WTC11 (cell line): ENCODE measurements around the gene PDXK. TPM values are rescaled to one million over a fixed set of nuclear protein-coding genes. Genes with fewer than 3 reads are reported as not detected.

Experiments
- ATAC-seq: fragments of 200-7000 bp; cut with Tn5 transposase; 2 replicates; pipeline ENCODE4 v1.10.0; 2021; ENCODE audit warnings: mild to moderate bottlenecking, moderate library complexity
- CTCF ChIA-PET: fragments of 300-600 bp; sonication (Branson Sonifier 250); formaldehyde crosslinking; loops from one replicate; lab custom pipeline; 2021; ENCODE audit warnings: antibody characterized with exemption; lab: Charles Lee
- POLR2A ChIA-PET: fragments of 350-600 bp; sonication (Branson Sonifier 250); formaldehyde crosslinking; loops from one replicate; lab custom pipeline; 2021; ENCODE audit warnings: antibody characterized with exemption; lab: Charles Lee
- DNase-seq: peaks from one replicate; pipeline ENCODE4 v3.0.0; 2021; ENCODE audit warnings: low spot score
- H3K27ac Mint-ChIP-seq: 2 replicates; pipeline ENCODE4 v1.8.0; 2021; ENCODE audit warnings: mixed read lengths
- H3K27me3 Mint-ChIP-seq: 2 replicates; pipeline ENCODE4 v1.8.0; 2021; ENCODE audit warnings: low read depth, mild to moderate bottlenecking, moderate library complexity, mixed read lengths
- H3K36me3 Mint-ChIP-seq: 2 replicates; pipeline ENCODE4 v1.8.0; 2021; ENCODE audit warnings: mixed read lengths
- H3K4me1 Mint-ChIP-seq: 2 replicates; pipeline ENCODE4 v1.8.0; 2022; ENCODE audit warnings: mixed read lengths
- H3K4me3 Mint-ChIP-seq: 2 replicates; pipeline ENCODE4 v1.8.0; 2021; ENCODE audit warnings: mild to moderate bottlenecking, moderate library complexity, mixed read lengths
- H3K9me3 Mint-ChIP-seq: 2 replicates; pipeline ENCODE4 v1.8.0; 2021; ENCODE audit warnings: mixed read lengths
- ARID4B ChIP-seq: sonication (generic); formaldehyde crosslinking; IDR thresholded peaks from 2 replicates; pipeline ENCODE4 v1.8.0; 2023; ENCODE audit warnings: missing genetic modification reagents, mild to moderate bottlenecking, borderline replicate concordance
- ATF1 ChIP-seq: sonication (generic); formaldehyde crosslinking; IDR thresholded peaks from 2 replicates; pipeline ENCODE4 v1.8.1; 2023; ENCODE audit warnings: mild to moderate bottlenecking, moderate library complexity, missing genetic modification reagents
- ATF3 ChIP-seq: sonication (generic); formaldehyde crosslinking; conservative IDR thresholded peaks from 2 replicates; pipeline ENCODE4 v1.8.1; 2022; ENCODE audit warnings: mild to moderate bottlenecking, missing genetic modification reagents
- CTCF ChIP-seq: fragments of 200-600 bp; IDR thresholded peaks from 2 replicates; pipeline ENCODE4 v1.8.0; 2022; ENCODE audit warnings: antibody characterized with exemption
- ELF4 ChIP-seq: sonication (generic); formaldehyde crosslinking; IDR thresholded peaks from 2 replicates; pipeline ENCODE4 v1.8.1; 2022; ENCODE audit warnings: low read depth, mild to moderate bottlenecking, moderate library complexity, missing genetic modification reagents
- EMX1 ChIP-seq: fragments of 250-450 bp; sonication (Bioruptor Pico); IDR thresholded peaks from 2 replicates; pipeline ENCODE4 v1.8.0; 2021; ENCODE audit warnings: mild to moderate bottlenecking
- FOXJ3 ChIP-seq: sonication (generic); formaldehyde crosslinking; IDR thresholded peaks from 2 replicates; pipeline ENCODE4 v1.9.0; 2021; ENCODE audit warnings: missing genetic modification reagents, mild to moderate bottlenecking, borderline replicate concordance
- GABPB1 ChIP-seq: sonication (generic); formaldehyde crosslinking; IDR thresholded peaks from 2 replicates; pipeline ENCODE4 v1.8.1; 2023; ENCODE audit warnings: mild to moderate bottlenecking, missing genetic modification reagents
- GTF2I ChIP-seq: fragments of 250-450 bp; sonication (Bioruptor Pico); conservative IDR thresholded peaks from 2 replicates; pipeline ENCODE4 v1.4.0; 2021; ENCODE audit warnings: mild to moderate bottlenecking
- IRF2 ChIP-seq: sonication (generic); formaldehyde crosslinking; IDR thresholded peaks from 2 replicates; pipeline ENCODE4 v1.8.0; 2022; ENCODE audit warnings: low read depth, missing genetic modification reagents, borderline replicate concordance
- JUN ChIP-seq: sonication (generic); formaldehyde crosslinking; IDR thresholded peaks from 2 replicates; pipeline ENCODE4 v1.8.0; 2023; ENCODE audit warnings: mild to moderate bottlenecking, missing genetic modification reagents
- ZNF219 ChIP-seq: sonication (generic); formaldehyde crosslinking; IDR thresholded peaks from 2 replicates; pipeline ENCODE4 v1.8.0; 2023; ENCODE audit warnings: missing genetic modification reagents, mild to moderate bottlenecking, borderline replicate concordance
- ZNF396 ChIP-seq: fragments of 250-450 bp; sonication (Bioruptor Pico); IDR thresholded peaks from 2 replicates; pipeline ENCODE4 v1.8.0; 2021; ENCODE audit warnings: mild to moderate bottlenecking, moderate library complexity, borderline replicate concordance
- total RNA-seq: library from RNA; stranded (reverse); gene quantifications from 3 replicates; pipeline ENCODE4 v1.2.3, GENCODE V29; 2021
- TF ChIP-seq, protein P1 (sequence below): fragments of 250-450 bp; sonication (Bioruptor Pico); IDR thresholded peaks from 2 replicates; pipeline ENCODE4 v1.9.0; 2021; ENCODE audit warnings: mild to moderate bottlenecking, borderline replicate concordance
- TF ChIP-seq, protein P2 (sequence below): fragments of 250-450 bp; sonication (Bioruptor Pico); conservative IDR thresholded peaks from 2 replicates; pipeline ENCODE4 v1.9.0; 2021; ENCODE audit warnings: mild to moderate bottlenecking
- TF ChIP-seq, protein P3 (sequence below): sonication (generic); formaldehyde crosslinking; IDR thresholded peaks from 2 replicates; pipeline ENCODE4 v1.8.0; 2022; ENCODE audit warnings: missing genetic modification reagents

Gene PDXK
- total RNA-seq, 1 experiment from 2014 or later = 120 TPM

DNA sequence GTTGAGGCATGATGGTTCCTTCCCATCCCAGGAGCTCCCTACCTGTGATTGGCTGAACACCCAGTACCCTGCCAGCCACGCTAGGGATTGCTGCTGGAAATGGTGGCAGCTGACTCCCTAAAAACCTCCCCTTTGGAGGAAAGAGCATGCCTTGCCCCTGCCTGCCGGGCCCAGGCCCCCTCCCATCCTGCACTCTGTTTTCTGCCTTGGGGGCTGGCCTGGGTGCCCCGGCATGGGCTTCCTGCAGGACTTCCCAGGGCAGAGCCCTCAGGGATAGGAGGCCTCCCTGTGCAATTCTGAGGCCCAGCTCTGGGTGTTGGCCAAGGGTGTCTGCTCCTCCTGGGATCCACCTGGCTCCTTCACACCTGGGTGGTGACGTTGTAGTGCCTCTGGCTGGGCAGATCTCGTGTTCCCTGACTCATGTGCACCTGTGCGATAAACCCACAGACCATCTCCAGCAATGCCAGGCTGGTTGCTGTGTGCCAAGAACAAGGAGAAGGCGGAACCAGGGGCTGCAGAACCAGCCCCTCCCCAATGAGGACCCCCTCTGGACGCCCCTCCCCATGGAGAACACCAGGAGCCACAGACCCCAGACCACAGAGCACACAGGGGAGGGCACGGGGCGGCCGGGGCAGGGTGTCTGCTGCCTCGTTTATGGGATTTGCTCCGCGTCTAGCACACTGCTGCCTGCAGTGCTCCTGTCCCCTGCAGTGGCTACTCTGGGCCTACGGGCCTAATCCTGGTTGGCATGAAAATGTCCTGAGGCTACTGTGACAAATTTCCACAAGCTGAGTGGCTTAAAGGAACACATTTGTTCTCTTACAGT, 43.6 kb downstream of the PDXK start (continued):
- TF ChIP-seq, protein P1, sequence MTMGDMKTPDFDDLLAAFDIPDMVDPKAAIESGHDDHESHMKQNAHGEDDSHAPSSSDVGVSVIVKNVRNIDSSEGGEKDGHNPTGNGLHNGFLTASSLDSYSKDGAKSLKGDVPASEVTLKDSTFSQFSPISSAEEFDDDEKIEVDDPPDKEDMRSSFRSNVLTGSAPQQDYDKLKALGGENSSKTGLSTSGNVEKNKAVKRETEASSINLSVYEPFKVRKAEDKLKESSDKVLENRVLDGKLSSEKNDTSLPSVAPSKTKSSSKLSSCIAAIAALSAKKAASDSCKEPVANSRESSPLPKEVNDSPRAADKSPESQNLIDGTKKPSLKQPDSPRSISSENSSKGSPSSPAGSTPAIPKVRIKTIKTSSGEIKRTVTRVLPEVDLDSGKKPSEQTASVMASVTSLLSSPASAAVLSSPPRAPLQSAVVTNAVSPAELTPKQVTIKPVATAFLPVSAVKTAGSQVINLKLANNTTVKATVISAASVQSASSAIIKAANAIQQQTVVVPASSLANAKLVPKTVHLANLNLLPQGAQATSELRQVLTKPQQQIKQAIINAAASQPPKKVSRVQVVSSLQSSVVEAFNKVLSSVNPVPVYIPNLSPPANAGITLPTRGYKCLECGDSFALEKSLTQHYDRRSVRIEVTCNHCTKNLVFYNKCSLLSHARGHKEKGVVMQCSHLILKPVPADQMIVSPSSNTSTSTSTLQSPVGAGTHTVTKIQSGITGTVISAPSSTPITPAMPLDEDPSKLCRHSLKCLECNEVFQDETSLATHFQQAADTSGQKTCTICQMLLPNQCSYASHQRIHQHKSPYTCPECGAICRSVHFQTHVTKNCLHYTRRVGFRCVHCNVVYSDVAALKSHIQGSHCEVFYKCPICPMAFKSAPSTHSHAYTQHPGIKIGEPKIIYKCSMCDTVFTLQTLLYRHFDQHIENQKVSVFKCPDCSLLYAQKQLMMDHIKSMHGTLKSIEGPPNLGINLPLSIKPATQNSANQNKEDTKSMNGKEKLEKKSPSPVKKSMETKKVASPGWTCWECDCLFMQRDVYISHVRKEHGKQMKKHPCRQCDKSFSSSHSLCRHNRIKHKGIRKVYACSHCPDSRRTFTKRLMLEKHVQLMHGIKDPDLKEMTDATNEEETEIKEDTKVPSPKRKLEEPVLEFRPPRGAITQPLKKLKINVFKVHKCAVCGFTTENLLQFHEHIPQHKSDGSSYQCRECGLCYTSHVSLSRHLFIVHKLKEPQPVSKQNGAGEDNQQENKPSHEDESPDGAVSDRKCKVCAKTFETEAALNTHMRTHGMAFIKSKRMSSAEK = no peak
- no peak for TF ChIP-seq IRF2

- ATAC-seq (no peak), DNase-seq (no peak)
- H3K4me3 Mint-ChIP-seq = no peak overlapping the region
- TF ChIP-seq, protein P2, sequence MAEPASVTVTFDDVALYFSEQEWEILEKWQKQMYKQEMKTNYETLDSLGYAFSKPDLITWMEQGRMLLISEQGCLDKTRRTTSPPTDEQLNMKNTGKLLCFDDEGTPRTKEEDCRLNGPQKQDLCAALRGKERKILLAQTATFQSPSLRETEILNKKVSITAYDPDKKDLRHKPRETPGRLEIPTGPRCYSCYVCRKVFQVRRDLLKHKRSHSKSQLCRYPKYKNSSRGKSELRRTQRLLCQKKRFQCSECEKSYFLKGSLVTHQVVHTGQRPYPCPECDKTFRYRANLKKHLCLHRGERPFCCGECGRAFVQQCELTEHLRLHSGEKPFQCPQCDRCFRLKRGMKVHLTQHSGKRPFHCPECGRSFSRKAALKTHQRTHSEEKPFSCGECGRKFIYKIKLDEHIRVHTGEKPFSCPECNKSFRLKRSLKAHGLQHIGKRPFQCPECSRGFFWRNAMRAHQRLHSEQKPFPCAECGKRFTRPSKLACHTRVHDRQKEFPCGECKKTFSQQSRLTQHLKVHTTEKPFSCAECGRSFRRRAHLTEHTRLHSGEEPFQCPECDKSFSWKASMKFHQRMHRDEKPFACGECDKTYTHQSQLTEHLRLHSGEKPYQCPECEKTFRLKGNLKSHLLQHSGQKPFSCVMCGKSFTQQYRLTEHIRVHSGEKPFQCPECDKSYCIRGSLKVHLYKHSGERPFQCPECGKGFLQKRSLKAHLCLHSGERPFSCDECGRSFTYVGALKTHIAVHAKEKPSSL = no peak
- TF ChIP-seq ATF1 (CRISPR knock-in tag) (no peak), GTF2I (CRISPR knock-in tag) (no peak), ZNF396 (no peak), ELF4 (CRISPR knock-in tag) (no peak), EMX1 (CRISPR knock-in tag) (no peak), FOXJ3 (no peak), ATF3 (CRISPR knock-in tag) (no peak), GABPB1 (no peak), CTCF (no peak), JUN (CRISPR knock-in tag) (no peak), ARID4B (CRISPR knock-in tag) (no peak), ZNF219 (CRISPR knock-in tag) (no peak)
- TF ChIP-seq, protein P3, sequence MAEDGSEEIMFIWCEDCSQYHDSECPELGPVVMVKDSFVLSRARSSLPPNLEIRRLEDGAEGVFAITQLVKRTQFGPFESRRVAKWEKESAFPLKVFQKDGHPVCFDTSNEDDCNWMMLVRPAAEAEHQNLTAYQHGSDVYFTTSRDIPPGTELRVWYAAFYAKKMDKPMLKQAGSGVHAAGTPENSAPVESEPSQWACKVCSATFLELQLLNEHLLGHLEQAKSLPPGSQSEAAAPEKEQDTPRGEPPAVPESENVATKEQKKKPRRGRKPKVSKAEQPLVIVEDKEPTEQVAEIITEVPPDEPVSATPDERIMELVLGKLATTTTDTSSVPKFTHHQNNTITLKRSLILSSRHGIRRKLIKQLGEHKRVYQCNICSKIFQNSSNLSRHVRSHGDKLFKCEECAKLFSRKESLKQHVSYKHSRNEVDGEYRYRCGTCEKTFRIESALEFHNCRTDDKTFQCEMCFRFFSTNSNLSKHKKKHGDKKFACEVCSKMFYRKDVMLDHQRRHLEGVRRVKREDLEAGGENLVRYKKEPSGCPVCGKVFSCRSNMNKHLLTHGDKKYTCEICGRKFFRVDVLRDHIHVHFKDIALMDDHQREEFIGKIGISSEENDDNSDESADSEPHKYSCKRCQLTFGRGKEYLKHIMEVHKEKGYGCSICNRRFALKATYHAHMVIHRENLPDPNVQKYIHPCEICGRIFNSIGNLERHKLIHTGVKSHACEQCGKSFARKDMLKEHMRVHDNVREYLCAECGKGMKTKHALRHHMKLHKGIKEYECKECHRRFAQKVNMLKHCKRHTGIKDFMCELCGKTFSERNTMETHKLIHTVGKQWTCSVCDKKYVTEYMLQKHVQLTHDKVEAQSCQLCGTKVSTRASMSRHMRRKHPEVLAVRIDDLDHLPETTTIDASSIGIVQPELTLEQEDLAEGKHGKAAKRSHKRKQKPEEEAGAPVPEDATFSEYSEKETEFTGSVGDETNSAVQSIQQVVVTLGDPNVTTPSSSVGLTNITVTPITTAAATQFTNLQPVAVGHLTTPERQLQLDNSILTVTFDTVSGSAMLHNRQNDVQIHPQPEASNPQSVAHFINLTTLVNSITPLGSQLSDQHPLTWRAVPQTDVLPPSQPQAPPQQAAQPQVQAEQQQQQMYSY (CRISPR knock-in tag) = no peak
- ChIA-PET CTCF (no interaction called here), POLR2A (no interaction called here)
- H3K27me3 Mint-ChIP-seq = no peaks in the 10 kb centered on the region; the same call in 1 of the 2 replicates
- H3K9me3 Mint-ChIP-seq = no peaks in the 10 kb centered on the region
- peaks cover 19% of the 10 kb centered on the region for H3K4me1 Mint-ChIP-seq
- H3K36me3 Mint-ChIP-seq = peaks cover 15% of the 10 kb centered on the region
- no peak overlapping the region for H3K27ac Mint-ChIP-seq
Measured at GRCh38 chr21:43763901-43764523, 45.1 kb downstream of the PDXK start.
